Neural cell (in vitro differentiated cells): ENCODE results near the gene CELA2A. TPM values are rescaled to one million over a fixed set of nuclear protein-coding genes. Genes with fewer than 3 reads are reported as not detected.

Experiments
- H2AFZ ChIP-seq: fragments of 200-600, 300-800 bp; sonication (generic), shearing (Covaris generic); 2 replicates; pipeline ENCODE4 v1.6.0; 2014; ENCODE audit warnings: low read depth, mild to moderate bottlenecking, antibody characterized with exemption, low read length, moderate library complexity
- H3F3A ChIP-seq: fragments of 200-600 bp; shearing (Covaris generic); 2 replicates; pipeline ENCODE4 v1.6.1; 2016; ENCODE audit warnings: mild to moderate bottlenecking, moderate library complexity, mixed read lengths, antibody characterized with exemption, low read length; ENCODE audit not compliant: insufficient read depth, poor library complexity, severe bottlenecking
- H3K27ac ChIP-seq: fragments of 200-600, 300-800 bp; sonication (generic), shearing (Covaris generic); 2 replicates; pipeline ENCODE4 v1.5.1; 2014; ENCODE audit warnings: mild to moderate bottlenecking, low read length, moderate library complexity
- H3K27me3 ChIP-seq: fragments of 300-800, 200-600 bp; sonication (generic), shearing (Covaris generic); 2 replicates; pipeline ENCODE4 v1.6.0; 2014; ENCODE audit warnings: mild to moderate bottlenecking, low read depth, low read length, moderate library complexity; ENCODE audit not compliant: insufficient read depth
- H3K36me3 ChIP-seq: fragments of 300-800, 200-600 bp; sonication (generic), shearing (Covaris generic); 2 replicates; pipeline ENCODE4 v1.5.1; 2014; ENCODE audit warnings: mild to moderate bottlenecking, antibody characterized with exemption, low read length, moderate library complexity; ENCODE audit not compliant: insufficient read depth
- H3K4me2 ChIP-seq: fragments of 300-800, 200-600 bp; sonication (generic), shearing (Covaris generic); 2 replicates; pipeline ENCODE4 v1.6.0; 2014; ENCODE audit warnings: mild to moderate bottlenecking, low read length
- H3K4me3 ChIP-seq: fragments of 300-800, 200-600 bp; sonication (generic), shearing (Covaris generic); 2 replicates; pipeline ENCODE4 v1.5.1; 2014; ENCODE audit warnings: mild to moderate bottlenecking, low read length, moderate library complexity
- H3K79me2 ChIP-seq: fragments of 200-600 bp; shearing (Covaris generic); replicated peaks from 2 replicates; pipeline ENCODE4 v1.6.0; 2014; ENCODE audit warnings: mild to moderate bottlenecking, low read length, moderate library complexity; ENCODE audit not compliant: insufficient read depth
- H3K9ac ChIP-seq: fragments of 300-800, 200-600 bp; sonication (generic), shearing (Covaris generic); 2 replicates; pipeline ENCODE4 v1.6.1; 2016; ENCODE audit warnings: mild to moderate bottlenecking, low read length, mixed read lengths
- H3K9me2 ChIP-seq: fragments of 200-600 bp; shearing (Covaris generic); 2 replicates; pipeline ENCODE4 v1.6.1; 2016; ENCODE audit warnings: mild to moderate bottlenecking, low read length, mixed read lengths; ENCODE audit not compliant: insufficient read depth
- H3K9me3 ChIP-seq: fragments of 200-600, 300-800 bp; sonication (generic), shearing (Covaris generic); 2 replicates; pipeline ENCODE4 v1.6.1; 2016; ENCODE audit warnings: mild to moderate bottlenecking, mixed run types, low read length, moderate library complexity, mixed read lengths
- H4K20me1 ChIP-seq: fragments of 200-600 bp; shearing (Covaris generic); 2 replicates; pipeline ENCODE4 v1.6.1; 2016; ENCODE audit warnings: mild to moderate bottlenecking, mixed run types; ENCODE audit not compliant: insufficient read depth
- CTCF ChIP-seq: fragments of 450-650 bp; IDR thresholded peaks from 2 replicates; pipeline ENCODE4 v1.5.1; 2014; ENCODE audit warnings: antibody characterized with exemption, mild to moderate bottlenecking, moderate library complexity; ENCODE audit not compliant: poor library complexity, severe bottlenecking
- EP300 ChIP-seq: fragments of 450-650 bp; conservative IDR thresholded peaks from 2 replicates; pipeline ENCODE4 v1.6.1; 2014; ENCODE audit warnings: antibody characterized with exemption, mild to moderate bottlenecking, moderate library complexity; ENCODE audit not compliant: poor library complexity, severe bottlenecking
- EZH2 ChIP-seq: fragments of 200-600, 300-800 bp; shearing (Covaris generic), sonication (generic); IDR thresholded peaks from 2 replicates; pipeline ENCODE4 v1.6.1; 2014; ENCODE audit warnings: antibody characterized with exemption, low read length, borderline replicate concordance, mild to moderate bottlenecking; ENCODE audit not compliant: insufficient read depth, poor library complexity, severe bottlenecking
- MXI1 ChIP-seq: fragments of 450-650 bp; conservative IDR thresholded peaks from 2 replicates; pipeline ENCODE4 v1.6.1; 2014; ENCODE audit warnings: antibody characterized with exemption, mild to moderate bottlenecking; ENCODE audit not compliant: poor library complexity, severe bottlenecking
- POLR2AphosphoS5 ChIP-seq: IDR thresholded peaks from 2 replicates; pipeline ENCODE4 v1.6.1; 2012
- RAD21 ChIP-seq: fragments of 450-650 bp; conservative IDR thresholded peaks from 2 replicates; pipeline ENCODE4 v1.6.1; 2014; ENCODE audit warnings: antibody characterized with exemption, mild to moderate bottlenecking, moderate library complexity
- SMC3 ChIP-seq: fragments of 450-650 bp; conservative IDR thresholded peaks from 2 replicates; pipeline ENCODE4 v1.6.1; 2014; ENCODE audit warnings: antibody characterized with exemption, mild to moderate bottlenecking, moderate library complexity; ENCODE audit not compliant: poor library complexity
- TAF1 ChIP-seq: IDR thresholded peaks from 2 replicates; pipeline ENCODE4 v1.6.1; 2012; ENCODE audit warnings: low read depth
- polyA plus RNA-seq: library from polyadenylated mRNA; depleted of rRNA; stranded (reverse); fragments of >200 nt; gene quantifications from 2 replicates; pipeline ENCODE4 v1.2.3, GENCODE V29; 2014
- TF ChIP-seq, protein P1 (sequence below): IDR thresholded peaks from 2 replicates; pipeline ENCODE4 v1.6.1; 2012; ENCODE audit warnings: borderline replicate concordance

CELA2A gene
- polyA plus RNA-seq, 1 donor from 2014 or later = not detected

DNA sequence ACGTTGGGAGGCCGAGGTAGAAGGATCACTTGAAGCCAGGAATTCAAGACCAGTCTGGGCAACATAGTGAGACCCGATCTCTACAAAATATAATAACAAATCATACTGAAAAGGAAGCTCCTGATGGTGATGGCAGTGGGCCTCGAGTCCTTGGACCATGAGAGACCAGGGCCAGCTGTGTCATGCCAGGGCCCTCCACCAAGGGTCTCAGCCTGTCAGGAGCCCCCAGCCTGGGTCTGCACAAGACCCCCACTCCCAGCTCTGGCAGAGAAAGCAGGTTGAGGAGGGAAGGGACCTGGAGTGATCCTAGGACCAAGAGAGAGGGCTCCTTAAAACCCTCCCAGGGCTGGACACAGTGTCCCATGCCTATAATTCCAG lies 25.0 kb upstream of the CELA2A start:
- no peaks in the 10 kb centered on the region for H4K20me1 ChIP-seq
- H3K4me2 ChIP-seq = no peak overlapping the region
- no peaks in the 10 kb centered on the region for H3K79me2 ChIP-seq
- H3K27ac ChIP-seq = no peak overlapping the region
- H3K27me3 ChIP-seq = no peaks in the 10 kb centered on the region
- H3K4me3 ChIP-seq = no peak overlapping the region
- no peak overlapping the region for H2AFZ ChIP-seq
- no peaks in the 10 kb centered on the region for H3K36me3 ChIP-seq
- no peaks in the 10 kb centered on the region for H3K9me2 ChIP-seq
- H3K9ac ChIP-seq = no peak overlapping the region
- H3K9me3 ChIP-seq = no peaks in the 10 kb centered on the region
- no peaks in the 10 kb centered on the region for H3F3A ChIP-seq
- no peak for TF ChIP-seq CTCF
- no peak for TF ChIP-seq TAF1
- TF ChIP-seq, protein P1, sequence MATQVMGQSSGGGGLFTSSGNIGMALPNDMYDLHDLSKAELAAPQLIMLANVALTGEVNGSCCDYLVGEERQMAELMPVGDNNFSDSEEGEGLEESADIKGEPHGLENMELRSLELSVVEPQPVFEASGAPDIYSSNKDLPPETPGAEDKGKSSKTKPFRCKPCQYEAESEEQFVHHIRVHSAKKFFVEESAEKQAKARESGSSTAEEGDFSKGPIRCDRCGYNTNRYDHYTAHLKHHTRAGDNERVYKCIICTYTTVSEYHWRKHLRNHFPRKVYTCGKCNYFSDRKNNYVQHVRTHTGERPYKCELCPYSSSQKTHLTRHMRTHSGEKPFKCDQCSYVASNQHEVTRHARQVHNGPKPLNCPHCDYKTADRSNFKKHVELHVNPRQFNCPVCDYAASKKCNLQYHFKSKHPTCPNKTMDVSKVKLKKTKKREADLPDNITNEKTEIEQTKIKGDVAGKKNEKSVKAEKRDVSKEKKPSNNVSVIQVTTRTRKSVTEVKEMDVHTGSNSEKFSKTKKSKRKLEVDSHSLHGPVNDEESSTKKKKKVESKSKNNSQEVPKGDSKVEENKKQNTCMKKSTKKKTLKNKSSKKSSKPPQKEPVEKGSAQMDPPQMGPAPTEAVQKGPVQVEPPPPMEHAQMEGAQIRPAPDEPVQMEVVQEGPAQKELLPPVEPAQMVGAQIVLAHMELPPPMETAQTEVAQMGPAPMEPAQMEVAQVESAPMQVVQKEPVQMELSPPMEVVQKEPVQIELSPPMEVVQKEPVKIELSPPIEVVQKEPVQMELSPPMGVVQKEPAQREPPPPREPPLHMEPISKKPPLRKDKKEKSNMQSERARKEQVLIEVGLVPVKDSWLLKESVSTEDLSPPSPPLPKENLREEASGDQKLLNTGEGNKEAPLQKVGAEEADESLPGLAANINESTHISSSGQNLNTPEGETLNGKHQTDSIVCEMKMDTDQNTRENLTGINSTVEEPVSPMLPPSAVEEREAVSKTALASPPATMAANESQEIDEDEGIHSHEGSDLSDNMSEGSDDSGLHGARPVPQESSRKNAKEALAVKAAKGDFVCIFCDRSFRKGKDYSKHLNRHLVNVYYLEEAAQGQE = no peak
- TF ChIP-seq EZH2 = no peak
- no peak for TF ChIP-seq RAD21
- no peak for TF ChIP-seq EP300
- no peak for TF ChIP-seq POLR2AphosphoS5
- no peak for TF ChIP-seq SMC3
- TF ChIP-seq MXI1 = no peak

- no peak overlapping the region for H3K4me3 ChIP-seq
- H3F3A ChIP-seq = no peaks in the 10 kb centered on the region
- no peaks in the 10 kb centered on the region for H3K9me2 ChIP-seq
- H3K4me2 ChIP-seq = no peak overlapping the region
- H3K36me3 ChIP-seq = no peaks in the 10 kb centered on the region
- no peaks in the 10 kb centered on the region for H3K27me3 ChIP-seq
- H4K20me1 ChIP-seq = no peaks in the 10 kb centered on the region
- H2AFZ ChIP-seq = no peak overlapping the region
- H3K79me2 ChIP-seq = no peaks in the 10 kb centered on the region
- H3K9me3 ChIP-seq = no peaks in the 10 kb centered on the region
- no peak for TF ChIP-seq EP300
- no peak for TF ChIP-seq TAF1
- no peak for TF ChIP-seq MXI1
- TF ChIP-seq POLR2AphosphoS5 = no peak
- TF ChIP-seq, protein P1 = no peak
- TF ChIP-seq RAD21 = no peak
- no peak for TF ChIP-seq CTCF
- TF ChIP-seq EZH2 = no peak
- no peak for TF ChIP-seq SMC3
- no peak overlapping the region for H3K9ac ChIP-seq
- no peak overlapping the region for H3K27ac ChIP-seq
Observed at GRCh38 chr1:15432324-15432723, 24.2 kb upstream of the CELA2A start.
